ENCODE measurements around the gene TSNAX.

The TSNAX gene

DNA sequence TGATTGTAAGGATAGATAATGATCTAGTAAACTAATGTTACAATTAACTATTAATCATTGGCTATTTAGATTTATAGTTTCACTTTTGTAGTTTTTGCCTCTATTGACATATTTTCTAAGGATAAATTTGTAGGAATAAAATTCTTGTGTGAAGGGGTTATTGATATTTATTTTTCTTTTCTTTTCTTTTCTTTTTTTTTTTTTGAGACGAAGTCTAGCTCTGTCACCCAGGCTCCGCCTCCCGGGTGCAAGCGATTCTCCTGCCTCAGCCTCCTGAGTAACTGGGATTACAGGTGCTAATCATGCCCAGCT lies 74.2 kb downstream of the TSNAX start:
- in situ Hi-C loops (cut with HindIII; ENCODE audit: low sequenced_read_pairs): no loop called here
- DNase-seq (ENCODE audit: low read depth): no peak
- TF ChIP-seq, protein P1, sequence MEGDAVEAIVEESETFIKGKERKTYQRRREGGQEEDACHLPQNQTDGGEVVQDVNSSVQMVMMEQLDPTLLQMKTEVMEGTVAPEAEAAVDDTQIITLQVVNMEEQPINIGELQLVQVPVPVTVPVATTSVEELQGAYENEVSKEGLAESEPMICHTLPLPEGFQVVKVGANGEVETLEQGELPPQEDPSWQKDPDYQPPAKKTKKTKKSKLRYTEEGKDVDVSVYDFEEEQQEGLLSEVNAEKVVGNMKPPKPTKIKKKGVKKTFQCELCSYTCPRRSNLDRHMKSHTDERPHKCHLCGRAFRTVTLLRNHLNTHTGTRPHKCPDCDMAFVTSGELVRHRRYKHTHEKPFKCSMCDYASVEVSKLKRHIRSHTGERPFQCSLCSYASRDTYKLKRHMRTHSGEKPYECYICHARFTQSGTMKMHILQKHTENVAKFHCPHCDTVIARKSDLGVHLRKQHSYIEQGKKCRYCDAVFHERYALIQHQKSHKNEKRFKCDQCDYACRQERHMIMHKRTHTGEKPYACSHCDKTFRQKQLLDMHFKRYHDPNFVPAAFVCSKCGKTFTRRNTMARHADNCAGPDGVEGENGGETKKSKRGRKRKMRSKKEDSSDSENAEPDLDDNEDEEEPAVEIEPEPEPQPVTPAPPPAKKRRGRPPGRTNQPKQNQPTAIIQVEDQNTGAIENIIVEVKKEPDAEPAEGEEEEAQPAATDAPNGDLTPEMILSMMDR (IDR thresholded peaks at IDR 0.05; ENCODE audit: low read depth, low read length, missing control alignments): no peak
- H3K4me3 ChIP-seq (ENCODE audit: low read depth, low read length): no peak overlapping the region

DNA sequence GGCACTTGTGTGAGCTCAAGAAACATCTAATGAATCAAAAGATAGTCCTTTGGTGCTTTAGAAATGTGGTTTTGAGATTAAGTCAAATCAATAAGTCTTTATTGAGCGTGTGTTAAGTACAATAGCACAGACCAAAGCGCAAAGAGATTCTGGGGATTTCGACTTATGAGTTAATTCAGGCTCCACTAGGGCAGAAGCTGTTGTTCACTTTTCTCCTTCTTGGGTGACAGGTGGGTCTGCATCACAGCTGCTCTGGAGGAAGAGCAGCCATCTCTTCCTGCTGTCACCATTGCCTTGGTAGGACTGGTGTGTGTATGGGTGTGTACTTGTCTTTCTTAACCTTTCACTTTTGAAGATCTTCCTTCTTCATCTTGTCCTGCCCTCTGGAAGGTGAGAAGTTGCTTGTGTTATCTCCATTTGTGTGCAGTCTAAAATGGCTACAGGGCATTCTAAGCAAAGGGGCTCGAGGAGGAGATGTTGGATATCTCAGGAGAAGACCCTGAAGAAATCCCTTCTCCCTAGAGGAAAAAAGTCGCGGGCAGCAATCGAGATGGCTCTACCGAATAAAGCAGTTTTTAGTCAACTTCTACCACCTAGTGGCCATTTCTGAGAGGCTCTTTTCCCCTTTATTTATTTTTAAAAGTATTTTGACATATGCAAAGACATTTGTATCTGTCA lies 75.3 kb downstream of the TSNAX start:
- DNase-seq (ENCODE audit: low read depth): peak; percentile 26
- in situ Hi-C loops (cut with HindIII; ENCODE audit: low sequenced_read_pairs): no loop called here
- TF ChIP-seq, protein P1 (IDR thresholded peaks at IDR 0.05; ENCODE audit: low read depth, low read length, missing control alignments): peak; percentile 67
- peak overlapping the region; percentile 37 for H3K4me3 ChIP-seq (ENCODE audit: low read depth, low read length)

DNA sequence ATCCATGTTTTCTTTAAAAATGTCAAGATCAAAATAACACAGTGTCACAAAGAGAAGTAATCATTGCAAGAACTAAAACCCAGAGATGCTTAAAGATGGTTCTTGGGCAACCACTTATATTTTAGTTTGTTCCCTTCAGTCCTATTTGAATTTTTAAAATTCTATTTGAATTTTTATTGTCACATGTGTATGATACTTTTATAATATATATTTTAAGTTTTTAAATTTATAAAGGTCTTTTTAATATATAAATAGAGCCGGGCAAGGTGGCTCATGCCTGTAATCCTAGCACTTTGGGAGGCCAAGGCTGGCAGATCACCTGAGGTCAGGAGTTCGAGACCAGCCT lies 75.8 kb downstream of the TSNAX start:
- in situ Hi-C loops (cut with HindIII; ENCODE audit: low sequenced_read_pairs): no loop called here
- no peak overlapping the region for H3K4me3 ChIP-seq (ENCODE audit: low read depth, low read length)
- TF ChIP-seq, protein P1 (IDR thresholded peaks at IDR 0.05; ENCODE audit: low read depth, low read length, missing control alignments): no peak
- no peak for DNase-seq (ENCODE audit: low read depth)

DNA sequence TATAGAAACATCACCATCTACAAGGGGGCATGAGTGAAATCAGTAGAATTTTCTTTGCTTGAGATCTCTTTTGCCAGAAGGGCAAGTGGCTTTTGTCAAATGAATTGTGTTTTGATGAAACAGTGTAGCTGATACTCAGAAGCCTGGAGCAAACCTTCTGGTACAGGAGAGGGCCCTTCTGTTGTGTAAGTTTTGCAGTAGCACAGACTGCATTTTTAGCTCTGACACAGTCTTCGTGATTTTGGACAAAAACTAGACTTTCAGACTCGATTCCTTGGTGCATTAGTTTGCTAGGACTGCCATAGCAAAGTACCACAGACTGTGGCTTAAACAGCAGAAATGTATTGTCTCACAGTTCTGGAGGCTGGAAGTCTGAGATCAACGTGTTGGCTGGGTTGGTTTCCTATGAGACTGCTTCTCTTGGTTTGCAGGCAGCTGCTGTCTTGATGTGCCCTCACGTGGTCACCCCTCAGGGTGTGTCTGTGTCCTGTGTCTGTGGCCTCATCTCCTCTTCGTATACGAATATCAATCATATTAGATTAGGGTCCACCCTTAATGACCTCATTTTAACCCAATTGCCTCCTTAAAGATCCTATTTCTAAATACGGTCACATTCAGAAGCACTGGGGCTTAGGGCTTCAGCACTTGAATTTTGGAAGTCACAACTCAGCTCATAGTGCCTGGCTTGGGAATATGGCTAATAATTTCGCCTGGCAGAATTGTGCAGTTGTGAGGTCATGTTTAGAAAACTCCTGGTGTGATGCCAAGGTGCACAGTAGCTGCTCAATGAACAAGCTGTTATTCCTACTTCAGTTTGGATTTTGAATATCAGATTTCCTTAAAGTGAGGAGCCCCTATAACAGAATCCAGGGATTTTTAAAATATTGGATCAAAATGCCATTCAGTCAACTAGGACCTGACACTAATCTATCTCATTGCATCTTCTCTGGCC lies 77.0 kb downstream of the TSNAX start:
- H3K4me3 ChIP-seq (ENCODE audit: low read depth, low read length): no peak overlapping the region
- TF ChIP-seq, protein P1 (IDR thresholded peaks at IDR 0.05; ENCODE audit: low read depth, low read length, missing control alignments): no peak
- in situ Hi-C loops (cut with HindIII; ENCODE audit: low sequenced_read_pairs): no loop called here
- no peak for DNase-seq (ENCODE audit: low read depth)

DNA sequence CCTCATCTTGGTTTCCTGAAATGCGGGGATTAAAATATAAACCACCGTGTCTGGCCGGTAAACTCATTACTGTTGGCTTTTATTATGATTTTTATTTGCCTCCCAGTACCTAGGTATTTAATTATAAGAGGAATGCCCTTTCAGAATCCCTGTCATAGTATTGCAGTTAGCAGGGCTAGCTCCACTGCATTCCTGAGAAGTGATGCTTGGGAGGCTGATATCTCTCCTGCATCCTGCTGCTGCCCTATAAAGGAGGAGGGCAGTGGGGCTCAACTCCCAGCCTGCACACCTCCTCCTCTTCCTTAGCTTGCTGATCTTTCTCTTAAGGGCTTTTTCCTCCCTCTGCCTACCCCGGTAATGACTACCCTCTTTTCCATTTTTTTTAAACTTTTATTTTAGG lies 78.2 kb downstream of the TSNAX start:
- TF ChIP-seq, protein P1 (IDR thresholded peaks at IDR 0.05; ENCODE audit: low read depth, low read length, missing control alignments): no peak
- in situ Hi-C loops (cut with HindIII; ENCODE audit: low sequenced_read_pairs): no loop called here
- no peak for DNase-seq (ENCODE audit: low read depth)
- no peak overlapping the region for H3K4me3 ChIP-seq (ENCODE audit: low read depth, low read length)

DNA sequence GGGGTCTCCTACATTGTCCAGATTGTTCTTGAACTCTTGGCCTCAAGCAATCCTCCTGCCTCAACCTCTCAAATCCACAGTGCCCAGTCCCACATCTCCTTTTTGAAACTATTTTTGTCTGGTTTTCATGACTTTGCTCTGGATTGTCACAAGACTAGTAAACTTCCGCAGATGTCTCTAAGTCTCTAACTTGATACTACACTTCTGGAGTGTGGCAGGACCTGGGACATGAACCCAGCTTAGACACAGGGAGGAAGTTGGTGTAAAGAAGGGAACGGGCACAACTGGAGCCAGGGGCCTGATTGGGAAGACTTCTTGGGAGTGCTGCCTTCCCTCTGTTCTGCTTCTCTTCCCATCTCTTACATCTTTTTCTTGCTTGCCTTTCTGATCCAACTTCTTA lies 81.9 kb downstream of the TSNAX start:
- no peak overlapping the region for H3K4me3 ChIP-seq (ENCODE audit: low read depth, low read length)
- DNase-seq (ENCODE audit: low read depth): no peak
- in situ Hi-C loops (cut with HindIII; ENCODE audit: low sequenced_read_pairs): no loop called here
- TF ChIP-seq, protein P1 (IDR thresholded peaks at IDR 0.05; ENCODE audit: low read depth, low read length, missing control alignments): no peak
